Stimulated activated naive CD8-positive, alpha-beta T cell treated with anti-CD3 and anti-CD28 coated beads, Interleukin-15, Interleukin-2, amounts not matched to agents 100 U/mL and 50 U/mL, for 24 hours (primary cell): ENCODE results near the gene P2RY4.
A peak's percentile ranks its signal among the peaks of the same experiment; 100 is the strongest.
"Not testable (repeated sequence)": the region's sequence is repeated elsewhere in the genome, so short reads cannot be mapped to it uniquely, and the experiment has no call there.

Experiments used
- ATAC-seq: fragments of 150-1000 bp; cut with Tn5 transposase; one replicate; pipeline ENCODE4 v1.10.0; 2021
- DNase-seq: peaks from one replicate; pipeline ENCODE4 v3.0.0; 2021

The P2RY4 gene

GRCh38 chrX:70260104-70260503, at the start of gene P2RY4:
Gene P2RY4 (minus strand): TSS chrX:70260204. CDS start chrX:70259624, 580 bp downstream.
- no peak for ATAC-seq
- DNase-seq = no peak

- no peak for ATAC-seq
- no peak for DNase-seq
These were observed 41.7 kb upstream of the P2RY4 start for GRCh38 chrX:70301716-70302115.

- DNase-seq (no peak), ATAC-seq (no peak)
These were observed 33.6 kb upstream of the P2RY4 start for GRCh38 chrX:70293621-70294020.

DNA sequence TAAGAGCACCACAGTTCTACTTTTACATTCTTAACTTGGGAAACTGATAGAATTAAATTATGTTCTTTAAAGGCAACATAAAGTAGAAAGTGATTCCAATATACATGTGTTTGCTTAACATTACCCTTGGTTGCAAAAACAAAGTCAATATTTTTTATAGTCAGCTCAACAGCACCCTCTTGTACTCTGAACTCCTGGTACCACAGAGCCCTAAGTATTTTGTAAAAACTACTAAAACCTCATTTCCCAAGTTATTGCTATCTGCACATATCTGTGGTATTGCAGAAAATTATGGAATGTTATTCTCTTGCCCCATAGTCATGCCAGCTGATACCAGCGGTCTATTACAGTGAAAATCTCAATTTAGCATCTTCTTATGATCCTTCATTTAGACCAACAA, 32.8 kb upstream of the P2RY4 start:
- no peak for ATAC-seq
- DNase-seq = no peak

- ATAC-seq (peak; percentile 100), DNase-seq (peak; percentile 81)
These were observed 30.1 kb upstream of the P2RY4 start, which contains the start of the genes KIF4A and PDZD11 for GRCh38 chrX:70289793-70290770. Gene KIF4A (plus strand): TSS chrX:70290104. CDS start chrX:70290459, 355 bp downstream. Gene PDZD11 (minus strand): TSS chrX:70289927. CDS start chrX:70289341, 586 bp downstream.

GRCh38 chrX:70289168-70289792, 29.3 kb upstream of the P2RY4 start:
- DNase-seq (no peak), ATAC-seq (peak; percentile 7)

DNA sequence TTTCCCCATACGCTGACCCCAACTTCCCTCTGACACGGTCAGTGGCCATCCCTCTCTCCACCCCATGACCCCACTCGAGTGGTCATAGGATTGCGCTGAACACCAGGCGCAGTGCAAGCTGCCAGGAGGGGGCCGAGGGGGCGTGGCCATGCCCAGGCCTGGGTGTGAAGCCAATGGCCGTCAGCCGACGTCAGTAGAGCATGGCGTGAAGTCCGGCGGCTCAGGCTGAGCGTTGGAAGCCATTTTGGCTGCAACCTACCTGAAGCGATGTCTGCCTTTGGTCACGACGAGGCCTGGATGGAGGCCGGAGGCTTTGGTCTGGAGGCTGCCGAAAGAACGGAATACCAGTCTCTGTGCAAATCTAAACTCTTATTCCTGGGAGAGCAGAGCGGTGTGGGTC, 21.9 kb upstream of the P2RY4 start, which contains the start of gene RAB41:
TSS of gene RAB41 (plus strand) at position 222 of the 400 bp plus-strand sequence. CDS start at position 268, 46 bp downstream.
- ATAC-seq (no peak), DNase-seq (no peak)

DNA sequence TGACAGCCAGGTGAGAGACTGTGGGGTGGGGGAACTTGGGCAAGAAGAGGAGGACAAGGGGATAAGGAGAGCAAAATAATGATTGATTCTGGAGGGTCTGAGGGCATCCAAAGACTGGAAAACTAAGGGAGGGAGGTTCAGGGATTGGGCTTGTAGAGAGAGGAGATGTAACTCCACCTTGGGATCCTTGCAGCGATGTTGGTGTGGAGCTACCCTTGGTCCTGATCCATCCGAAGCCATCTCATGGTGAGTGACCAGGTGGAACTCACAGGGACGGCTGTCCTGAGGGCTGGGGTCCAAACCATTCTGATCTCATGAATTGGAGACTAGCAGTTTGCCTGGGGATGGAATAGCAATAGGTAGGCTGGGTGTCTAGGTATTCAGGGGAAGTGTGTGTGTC, 20.6 kb upstream of the P2RY4 start:
- no peak for DNase-seq
- ATAC-seq = no peak

DNA sequence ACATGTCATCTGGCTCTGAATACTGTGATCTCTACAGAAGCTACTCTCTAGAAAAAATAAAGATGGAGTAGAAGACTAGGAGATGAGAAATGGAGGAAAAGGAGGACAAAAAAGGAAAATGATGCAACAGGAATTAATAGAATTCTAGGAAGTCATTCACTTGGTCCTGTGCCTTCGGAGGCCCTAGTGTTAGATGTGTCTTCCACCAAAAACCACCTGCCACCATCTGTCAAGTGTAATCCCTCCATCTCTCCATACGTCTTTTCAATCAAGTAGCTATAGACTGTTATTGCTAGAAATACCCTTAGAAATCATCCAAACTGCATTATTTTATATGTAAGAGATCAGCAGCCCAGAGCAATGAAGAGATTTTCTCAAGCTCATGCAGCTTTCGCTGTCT, 19.1 kb upstream of the P2RY4 start:
- ATAC-seq (no peak), DNase-seq (no peak)

GRCh38 chrX:70274029-70274428, 14.0 kb upstream of the P2RY4 start:
- ATAC-seq, DNase-seq: not testable (repeated sequence)

GRCh38 chrX:70268034-70268433, 8.0 kb upstream of the P2RY4 start, which contains the start of gene ARR3:
Gene ARR3 (plus strand): TSS chrX:70268334. CDS start chrX:70269386, 1,052 bp downstream.
- no peak for ATAC-seq
- DNase-seq = no peak

DNA sequence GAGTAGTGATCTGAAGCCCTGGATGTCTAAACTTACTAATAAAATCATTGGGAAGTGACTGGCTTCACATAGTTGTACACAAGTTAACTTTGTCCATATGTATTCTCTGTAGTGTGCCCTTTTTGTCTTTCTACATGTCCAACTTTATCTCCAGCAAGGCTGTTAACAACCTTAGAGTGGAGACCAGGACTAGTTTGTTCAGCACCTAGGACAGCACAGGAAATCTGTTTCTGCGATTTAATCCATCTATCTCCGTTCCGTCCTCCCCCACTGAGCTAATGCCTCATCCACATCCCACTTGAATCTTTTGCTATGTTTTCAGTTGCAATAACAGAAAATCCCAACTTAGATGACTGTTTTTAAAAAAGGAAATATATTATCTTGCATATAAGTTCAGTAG, 4.8 kb upstream of the P2RY4 start:
- ATAC-seq (no peak), DNase-seq (no peak)

- ATAC-seq (peak; percentile 75), DNase-seq (peak; percentile 46)
These were observed 3.1 kb upstream of the P2RY4 start for GRCh38 chrX:70262952-70263567.

DNA sequence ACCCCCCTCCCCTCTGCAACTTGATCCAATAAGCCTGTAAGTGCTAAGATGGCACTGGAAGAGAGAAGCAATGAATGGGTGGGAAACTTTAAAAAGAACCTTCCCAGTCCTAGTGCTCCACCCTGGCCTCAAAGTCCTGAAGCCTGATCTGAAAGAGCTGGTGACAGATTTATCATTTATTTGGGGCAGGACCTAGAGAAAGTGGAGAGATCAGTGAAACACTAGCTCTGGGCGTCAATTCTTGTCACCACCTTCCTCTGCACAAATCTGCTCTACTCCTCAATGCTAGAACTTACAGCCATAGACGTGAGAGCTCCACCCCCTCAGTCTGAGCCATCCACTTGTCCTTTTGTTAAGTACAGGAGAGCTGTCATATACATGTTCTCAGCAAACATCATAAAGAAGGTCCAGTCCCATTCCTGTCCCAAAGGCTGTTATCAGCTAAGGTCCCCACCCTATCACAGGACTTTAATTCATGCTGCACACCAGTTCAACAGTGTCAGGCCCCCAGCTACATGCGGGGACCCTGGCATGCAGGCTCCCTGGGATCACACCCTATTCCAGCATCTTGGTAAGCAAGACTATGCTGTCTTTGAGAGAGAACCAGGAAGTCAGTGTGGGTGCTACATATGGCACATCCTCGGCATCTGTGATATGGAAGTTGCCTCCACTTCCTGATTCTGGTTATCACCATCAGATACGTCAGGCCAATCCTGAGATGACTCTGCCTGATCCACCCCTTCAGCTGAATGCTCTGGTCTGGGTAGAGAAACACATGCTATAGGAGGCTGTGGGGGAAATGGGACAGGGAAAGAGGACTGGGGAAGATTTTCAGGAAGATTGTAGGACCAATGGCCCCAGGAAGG, 2.3 kb downstream of the P2RY4 start:
- no peak for DNase-seq
- no peak for ATAC-seq

- no peak for DNase-seq
- no peak for ATAC-seq
These were observed 4.6 kb downstream of the P2RY4 start for GRCh38 chrX:70255452-70255851.

- ATAC-seq = peak; percentile 63
- DNase-seq = no peak
These were observed 5.1 kb downstream of the P2RY4 start for GRCh38 chrX:70254909-70255308.

DNA sequence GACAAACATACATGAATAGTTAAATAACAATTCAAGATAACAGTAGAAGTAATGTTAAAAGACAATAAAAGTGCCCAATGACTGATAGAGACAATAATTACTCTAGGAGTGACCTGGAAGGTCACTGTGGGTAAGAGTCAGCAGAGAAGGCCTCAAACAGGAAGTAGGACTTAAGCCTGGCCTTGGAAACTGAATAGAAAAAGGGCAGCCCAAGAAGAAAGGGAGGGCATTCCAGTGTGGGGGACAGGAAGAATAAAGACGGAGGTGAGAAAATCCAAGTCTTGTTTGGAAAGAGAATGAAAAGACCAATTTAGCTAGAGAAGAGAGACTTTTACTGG, 6.0 kb downstream of the P2RY4 start:
- no peak for DNase-seq
- ATAC-seq = no peak

- DNase-seq = no peak
- ATAC-seq = peak; percentile 79
These were observed 6.5 kb downstream of the P2RY4 start for GRCh38 chrX:70253377-70254062.

- no peak for DNase-seq
- no peak for ATAC-seq
These were observed 7.5 kb downstream of the P2RY4 start for GRCh38 chrX:70252491-70252890.

GRCh38 chrX:70247252-70247651, 12.8 kb downstream of the P2RY4 start:
- ATAC-seq (no peak), DNase-seq (no peak)

DNA sequence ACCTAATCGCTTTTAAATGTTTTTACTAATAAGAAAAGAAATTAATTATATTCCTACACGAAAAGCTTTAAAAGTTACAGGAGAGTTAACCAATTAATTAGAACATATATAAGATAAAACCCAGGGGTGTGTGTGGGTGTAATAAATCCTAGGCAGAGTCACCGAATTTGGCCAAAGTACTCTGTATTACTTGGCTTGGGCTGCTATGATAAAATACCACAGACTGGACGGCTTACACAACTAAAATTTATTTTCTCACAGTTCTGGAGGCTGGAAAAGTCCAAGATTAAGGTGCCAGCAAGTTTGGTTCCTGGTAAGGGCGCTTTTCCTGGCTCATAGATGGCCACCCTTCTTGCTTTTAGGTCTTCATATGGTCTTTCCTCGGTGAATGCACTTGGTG, 15.1 kb downstream of the P2RY4 start:
- no peak for DNase-seq
- no peak for ATAC-seq
